ENCODE measurements around the gene NACC2. TPM values are rescaled to one million over a fixed set of nuclear protein-coding genes. Genes with fewer than 3 reads are reported as not detected.

NACC2 gene
- total RNA-seq, 1 donor from 2014 or later = 8.1 TPM

DNA sequence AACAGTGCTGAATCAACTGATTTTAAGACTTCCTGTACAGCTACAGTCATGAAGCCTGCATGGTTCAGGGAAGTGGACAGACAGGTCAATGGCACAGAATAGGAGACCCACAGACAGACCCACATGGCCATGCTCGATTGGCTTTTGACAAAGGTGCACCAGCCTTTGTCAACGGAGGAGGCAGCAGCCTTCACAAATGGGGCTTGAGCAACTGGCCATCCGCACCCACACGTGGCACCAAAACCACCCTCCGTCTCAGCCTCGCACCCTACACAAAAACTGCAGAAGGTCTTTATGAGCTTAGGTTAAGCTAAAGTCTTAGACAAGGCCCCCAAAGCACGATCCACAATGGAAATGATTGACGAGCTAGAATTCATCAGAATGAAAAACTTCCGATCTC, 74.4 kb downstream of the NACC2 start:
- H3K36me3 Mint-ChIP-seq (ENCODE audit: low read depth) = peaks cover 5% of the 10 kb centered on the region
- no peak for DNase-seq (ENCODE audit: low read depth, low spot score)
- no peak overlapping the region for H3K4me3 Mint-ChIP-seq
- no peak overlapping the region for H3K27ac Mint-ChIP-seq (ENCODE audit: unreplicated experiment)
- no peaks in the 10 kb centered on the region for H3K27me3 Mint-ChIP-seq (ENCODE audit: low read depth)
- H3K9me3 Mint-ChIP-seq = no peaks in the 10 kb centered on the region
- TF ChIP-seq, protein P1, sequence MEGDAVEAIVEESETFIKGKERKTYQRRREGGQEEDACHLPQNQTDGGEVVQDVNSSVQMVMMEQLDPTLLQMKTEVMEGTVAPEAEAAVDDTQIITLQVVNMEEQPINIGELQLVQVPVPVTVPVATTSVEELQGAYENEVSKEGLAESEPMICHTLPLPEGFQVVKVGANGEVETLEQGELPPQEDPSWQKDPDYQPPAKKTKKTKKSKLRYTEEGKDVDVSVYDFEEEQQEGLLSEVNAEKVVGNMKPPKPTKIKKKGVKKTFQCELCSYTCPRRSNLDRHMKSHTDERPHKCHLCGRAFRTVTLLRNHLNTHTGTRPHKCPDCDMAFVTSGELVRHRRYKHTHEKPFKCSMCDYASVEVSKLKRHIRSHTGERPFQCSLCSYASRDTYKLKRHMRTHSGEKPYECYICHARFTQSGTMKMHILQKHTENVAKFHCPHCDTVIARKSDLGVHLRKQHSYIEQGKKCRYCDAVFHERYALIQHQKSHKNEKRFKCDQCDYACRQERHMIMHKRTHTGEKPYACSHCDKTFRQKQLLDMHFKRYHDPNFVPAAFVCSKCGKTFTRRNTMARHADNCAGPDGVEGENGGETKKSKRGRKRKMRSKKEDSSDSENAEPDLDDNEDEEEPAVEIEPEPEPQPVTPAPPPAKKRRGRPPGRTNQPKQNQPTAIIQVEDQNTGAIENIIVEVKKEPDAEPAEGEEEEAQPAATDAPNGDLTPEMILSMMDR (conservative IDR thresholded peaks at IDR 0.05) = no peak
- peaks cover 12% of the 10 kb centered on the region for H3K4me1 Mint-ChIP-seq

DNA sequence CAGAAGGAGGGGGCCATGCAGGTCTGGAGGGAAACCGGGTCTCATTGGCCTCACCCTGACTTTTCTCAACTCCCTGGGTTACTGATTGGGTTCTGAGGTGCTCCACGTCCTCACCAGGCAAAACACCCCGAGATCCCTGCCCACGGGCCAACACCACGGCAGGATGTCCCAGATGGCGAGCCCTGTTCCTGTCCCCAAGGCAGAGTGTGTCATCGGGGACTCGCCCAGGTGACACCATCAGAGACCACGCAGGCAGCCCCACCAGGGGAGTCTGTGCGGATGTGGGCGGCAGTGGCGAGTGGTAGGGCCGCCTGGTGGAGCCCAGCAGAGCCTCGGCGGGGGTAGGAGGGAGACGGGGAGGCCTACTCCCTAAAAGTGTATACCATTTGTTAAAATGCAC, 74.9 kb downstream of the NACC2 start:
- H3K4me1 Mint-ChIP-seq = peaks cover 12% of the 10 kb centered on the region

DNA sequence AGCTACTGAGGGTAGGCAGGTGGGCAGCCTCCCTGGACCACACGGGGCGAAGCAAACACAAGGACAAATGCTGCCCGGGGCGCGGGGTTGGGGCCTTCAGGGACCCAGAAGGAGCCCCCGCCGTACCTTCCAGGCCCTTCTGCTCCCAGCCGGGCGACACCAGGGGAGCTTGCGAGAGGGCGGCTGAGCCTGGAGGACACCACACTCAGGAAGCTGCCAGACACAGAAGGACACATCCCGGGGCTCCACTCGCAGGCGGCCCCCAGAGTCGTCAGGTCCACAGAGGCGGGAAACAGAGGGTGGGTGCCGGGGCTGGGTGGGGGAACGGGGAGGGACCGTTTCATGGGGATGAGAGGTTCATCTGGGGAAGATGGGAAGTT, 75.4 kb downstream of the NACC2 start:
- Mint-ChIP-seq H3K4me1 (peaks cover 12% of the 10 kb centered on the region), H3K27me3 (ENCODE audit: low read depth) (no peaks in the 10 kb centered on the region), H3K27ac (ENCODE audit: unreplicated experiment) (no peak overlapping the region), H3K4me3 (no peak overlapping the region), H3K9me3 (no peaks in the 10 kb centered on the region), H3K36me3 (ENCODE audit: low read depth) (peaks cover 2% of the 10 kb centered on the region)
- DNase-seq (ENCODE audit: low read depth, low spot score) = no peak
- TF ChIP-seq, protein P1 (conservative IDR thresholded peaks at IDR 0.05) = no peak

More for the DNA sequence above, 74.9 kb downstream of the NACC2 start:
- H3K9me3 Mint-ChIP-seq = no peaks in the 10 kb centered on the region
- no peaks in the 10 kb centered on the region for H3K27me3 Mint-ChIP-seq (ENCODE audit: low read depth)
- peaks cover 4% of the 10 kb centered on the region for H3K36me3 Mint-ChIP-seq (ENCODE audit: low read depth)
- TF ChIP-seq, protein P1 (conservative IDR thresholded peaks at IDR 0.05) = no peak
- no peak for DNase-seq (ENCODE audit: low read depth, low spot score)
- no peak overlapping the region for H3K4me3 Mint-ChIP-seq
- H3K27ac Mint-ChIP-seq (ENCODE audit: unreplicated experiment) = no peak overlapping the region

DNA sequence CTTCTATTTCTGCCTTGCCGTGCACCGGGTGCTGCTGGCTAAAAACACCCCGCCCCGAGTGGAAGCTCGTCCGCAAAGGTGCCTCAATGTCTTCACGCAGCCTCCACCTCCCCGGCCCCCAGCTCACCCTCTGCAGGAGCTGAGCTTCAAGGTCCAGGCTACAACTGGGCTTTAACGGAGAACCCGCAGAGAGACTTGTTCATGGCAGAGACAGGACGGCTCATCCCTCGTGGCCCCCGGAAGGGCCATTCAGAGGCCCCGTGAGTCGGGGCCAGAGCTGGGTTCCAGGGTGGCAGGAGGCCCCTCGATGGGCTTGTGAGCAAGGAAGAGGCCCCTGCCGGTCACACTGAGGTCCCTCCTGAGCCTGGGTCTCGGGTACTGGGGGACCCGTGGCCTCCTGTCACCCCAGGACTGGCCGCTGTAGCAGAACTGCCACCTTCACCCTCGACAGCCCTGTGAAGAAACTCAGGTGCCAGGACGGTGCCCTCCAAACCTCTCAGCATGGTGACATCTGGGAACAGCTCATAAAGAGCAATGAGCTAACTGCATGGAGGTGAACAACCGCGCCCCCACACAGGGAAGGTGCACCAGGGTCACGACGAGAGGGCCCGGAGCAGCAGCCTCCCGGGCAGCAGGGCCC, 75.9 kb downstream of the NACC2 start:
- DNase-seq (ENCODE audit: low read depth, low spot score) = no peak
- Mint-ChIP-seq H3K27me3 (ENCODE audit: low read depth) (no peaks in the 10 kb centered on the region), H3K36me3 (ENCODE audit: low read depth) (peaks cover 2% of the 10 kb centered on the region), H3K9me3 (no peaks in the 10 kb centered on the region), H3K27ac (ENCODE audit: unreplicated experiment) (no peak overlapping the region), H3K4me1 (peaks cover 12% of the 10 kb centered on the region), H3K4me3 (no peak overlapping the region)
- TF ChIP-seq, protein P1 (conservative IDR thresholded peaks at IDR 0.05) = no peak

DNA sequence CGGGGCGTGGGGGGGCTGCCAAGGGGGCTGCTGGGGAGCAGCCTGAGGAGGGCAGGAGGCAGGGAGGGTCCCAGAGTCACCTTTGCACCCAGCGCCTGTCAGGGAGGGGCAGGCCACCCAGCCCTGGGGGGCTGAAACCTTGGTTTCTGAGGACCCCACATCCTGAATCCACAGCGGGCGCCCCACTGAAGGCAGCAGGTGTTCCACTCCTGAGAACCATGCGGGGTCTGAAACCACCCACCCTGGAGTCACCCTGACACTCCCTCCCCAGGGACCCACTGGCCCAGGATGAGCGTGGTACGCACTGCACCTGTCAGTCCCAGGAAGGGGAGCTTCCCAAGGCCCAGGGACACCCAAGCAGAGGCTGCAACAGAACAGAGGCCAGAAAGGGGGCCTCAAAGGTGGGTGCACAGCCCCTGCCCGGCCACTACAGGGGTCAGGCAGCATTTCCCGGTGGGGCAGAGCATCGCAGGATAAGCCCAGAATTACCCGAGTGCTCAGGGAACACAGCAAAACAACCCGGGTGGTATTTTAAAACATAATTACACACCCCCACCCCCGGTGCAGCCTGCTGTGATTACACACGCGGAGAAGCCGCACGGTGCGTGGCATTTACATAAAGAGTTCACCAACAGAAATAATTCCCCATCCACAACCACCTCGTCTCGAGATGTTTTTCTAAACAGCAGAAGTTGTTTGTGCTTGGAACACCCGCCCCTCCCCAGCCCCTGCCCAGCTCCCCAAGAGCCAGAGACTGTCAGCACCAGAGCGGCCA, 76.6 kb downstream of the NACC2 start:
- H3K27me3 Mint-ChIP-seq (ENCODE audit: low read depth) = no peaks in the 10 kb centered on the region
- no peak overlapping the region for H3K4me3 Mint-ChIP-seq
- H3K4me1 Mint-ChIP-seq = peaks cover 12% of the 10 kb centered on the region
- H3K36me3 Mint-ChIP-seq (ENCODE audit: low read depth) = peaks cover under 1% of the 10 kb centered on the region
- TF ChIP-seq, protein P1 (conservative IDR thresholded peaks at IDR 0.05) = no peak
- DNase-seq (ENCODE audit: low read depth, low spot score) = no peak
- H3K27ac Mint-ChIP-seq (ENCODE audit: unreplicated experiment) = no peak overlapping the region
- H3K9me3 Mint-ChIP-seq = no peaks in the 10 kb centered on the region

All from neural crest cell (in vitro differentiated cells).